KMS-11 (cell line): ENCODE measurements around the gene SMIM1.

ENCODE experiments used
- H2AFZ ChIP-seq: fragments of 200-600 bp; sonication (generic); 2 replicates; pipeline ENCODE4 v1.6.1; 2016; ENCODE audit warnings: antibody characterized with exemption, mixed run types, low read depth
- H3K27ac ChIP-seq: fragments of 200-600 bp; sonication (generic); 2 replicates; pipeline ENCODE4 v1.6.1; 2016; ENCODE audit warnings: mild to moderate bottlenecking, mixed run types
- H3K27me3 ChIP-seq: fragments of 200-600 bp; sonication (generic); 2 replicates; pipeline ENCODE4 v1.6.1; 2017; ENCODE audit warnings: mild to moderate bottlenecking, low read depth, mixed run types, moderate library complexity; ENCODE audit not compliant: insufficient read depth
- H3K36me3 ChIP-seq: fragments of 200-600 bp; sonication (generic); 2 replicates; pipeline ENCODE4 v1.6.1; 2017; ENCODE audit warnings: mild to moderate bottlenecking, mixed run types; ENCODE audit not compliant: insufficient read depth
- H3K4me1 ChIP-seq: fragments of 200-600 bp; sonication (generic); 2 replicates; pipeline ENCODE4 v1.6.1; 2016; ENCODE audit warnings: mild to moderate bottlenecking, low read depth, mixed run types; ENCODE audit not compliant: poor library complexity, severe bottlenecking
- H3K4me2 ChIP-seq: fragments of 200-600 bp; sonication (generic); 2 replicates; pipeline ENCODE4 v1.7.0; 2016; ENCODE audit warnings: mild to moderate bottlenecking, mixed run types
- H3K4me3 ChIP-seq: fragments of 200-600 bp; sonication (generic); IDR thresholded peaks from 2 replicates; pipeline ENCODE4 v1.6.1; 2017; ENCODE audit warnings: low read depth, low read length, mixed read lengths; ENCODE audit not compliant: insufficient read depth
- H3K79me2 ChIP-seq: fragments of 200-600 bp; sonication (generic); 2 replicates; pipeline ENCODE4 v1.6.1; 2016; ENCODE audit warnings: low read depth, mixed run types; ENCODE audit not compliant: insufficient read depth
- H3K9ac ChIP-seq: fragments of 200-600 bp; sonication (generic); 2 replicates; pipeline ENCODE4 v1.6.1; 2016; ENCODE audit warnings: mild to moderate bottlenecking, mixed run types
- H4K20me1 ChIP-seq: fragments of 200-600 bp; sonication (generic); 2 replicates; pipeline ENCODE4 v1.6.1; 2016; ENCODE audit warnings: mild to moderate bottlenecking, mixed run types; ENCODE audit not compliant: insufficient read depth
- TF ChIP-seq, protein P1 (sequence below): fragments of 200-600 bp; sonication (generic); conservative IDR thresholded peaks from 2 replicates; pipeline ENCODE4 v1.6.1; 2017; ENCODE audit warnings: low read depth, mild to moderate bottlenecking, antibody characterized with exemption, low read length, moderate library complexity, mixed read lengths

The SMIM1 gene

DNA sequence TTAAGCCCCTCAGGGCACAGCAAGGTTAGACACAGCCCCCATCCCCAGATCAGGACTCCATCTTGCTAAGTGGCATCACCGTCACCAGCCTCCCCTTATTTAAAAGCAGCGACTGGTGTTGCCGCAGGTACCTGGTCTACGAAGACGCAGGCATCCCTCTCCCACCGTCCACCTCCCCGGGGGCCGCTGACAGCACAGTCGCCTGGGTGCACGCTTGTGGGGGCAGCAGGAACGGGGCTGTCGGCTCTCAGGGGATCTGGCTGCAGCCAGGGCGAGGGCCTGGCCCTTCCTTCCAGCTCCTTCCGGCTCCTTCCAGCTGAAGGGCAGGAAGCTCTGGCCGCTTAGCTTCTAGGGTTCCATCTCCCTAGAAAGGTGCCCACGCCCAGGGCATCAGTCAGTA, 37.9 kb upstream of the SMIM1 start:
- Histone ChIP-seq H3K4me1 (no peaks in the 10 kb centered on the region), H3K27me3 (peaks cover 97% of the 10 kb centered on the region), H3K4me2 (no peak overlapping the region), H3K4me3 (no peak overlapping the region), H3K79me2 (no peaks in the 10 kb centered on the region), H4K20me1 (no peaks in the 10 kb centered on the region), H3K36me3 (no peaks in the 10 kb centered on the region), H3K9ac (no peak overlapping the region), H2AFZ (no peak overlapping the region), H3K27ac (no peak overlapping the region)
- TF ChIP-seq, protein P1, sequence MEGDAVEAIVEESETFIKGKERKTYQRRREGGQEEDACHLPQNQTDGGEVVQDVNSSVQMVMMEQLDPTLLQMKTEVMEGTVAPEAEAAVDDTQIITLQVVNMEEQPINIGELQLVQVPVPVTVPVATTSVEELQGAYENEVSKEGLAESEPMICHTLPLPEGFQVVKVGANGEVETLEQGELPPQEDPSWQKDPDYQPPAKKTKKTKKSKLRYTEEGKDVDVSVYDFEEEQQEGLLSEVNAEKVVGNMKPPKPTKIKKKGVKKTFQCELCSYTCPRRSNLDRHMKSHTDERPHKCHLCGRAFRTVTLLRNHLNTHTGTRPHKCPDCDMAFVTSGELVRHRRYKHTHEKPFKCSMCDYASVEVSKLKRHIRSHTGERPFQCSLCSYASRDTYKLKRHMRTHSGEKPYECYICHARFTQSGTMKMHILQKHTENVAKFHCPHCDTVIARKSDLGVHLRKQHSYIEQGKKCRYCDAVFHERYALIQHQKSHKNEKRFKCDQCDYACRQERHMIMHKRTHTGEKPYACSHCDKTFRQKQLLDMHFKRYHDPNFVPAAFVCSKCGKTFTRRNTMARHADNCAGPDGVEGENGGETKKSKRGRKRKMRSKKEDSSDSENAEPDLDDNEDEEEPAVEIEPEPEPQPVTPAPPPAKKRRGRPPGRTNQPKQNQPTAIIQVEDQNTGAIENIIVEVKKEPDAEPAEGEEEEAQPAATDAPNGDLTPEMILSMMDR = no peak

DNA sequence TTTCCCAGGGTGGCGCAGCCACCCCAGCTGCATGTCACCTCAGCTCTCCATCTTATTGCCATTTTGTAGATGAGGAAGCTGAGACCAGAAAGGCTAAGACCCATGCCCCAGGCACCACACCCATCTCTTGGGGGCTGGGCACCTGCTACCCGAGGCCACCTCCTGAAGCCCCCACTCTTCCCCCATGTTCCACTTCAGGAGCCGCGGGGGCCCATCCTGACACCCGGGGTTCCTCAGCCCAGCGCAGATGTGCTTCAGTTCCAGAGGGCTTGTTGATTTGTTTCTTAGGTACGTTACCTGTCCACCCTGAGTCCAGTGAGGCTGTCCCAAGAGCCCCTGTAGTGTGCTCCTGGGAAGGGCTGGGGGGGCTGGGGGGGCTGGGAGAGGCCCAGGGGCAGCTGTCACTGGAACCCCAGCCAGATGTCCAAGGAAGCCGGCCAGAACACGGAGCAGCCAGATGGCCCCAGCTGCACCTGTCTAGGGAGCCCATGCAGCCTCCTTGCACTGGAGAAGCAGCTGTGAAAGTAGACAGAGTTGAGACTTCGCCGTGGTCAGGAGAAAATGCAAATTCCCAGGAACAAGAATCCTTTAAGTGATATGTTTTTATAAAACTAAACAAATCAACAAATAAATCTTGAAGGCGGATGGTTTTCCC, 37.4 kb upstream of the SMIM1 start:
- TF ChIP-seq, protein P1 = no peak
- Histone ChIP-seq H2AFZ (no peak overlapping the region), H3K27ac (no peak overlapping the region), H3K36me3 (no peaks in the 10 kb centered on the region), H3K4me1 (no peaks in the 10 kb centered on the region), H3K79me2 (no peaks in the 10 kb centered on the region), H3K9ac (no peak overlapping the region), H3K4me2 (no peak overlapping the region), H3K4me3 (no peak overlapping the region), H4K20me1 (no peaks in the 10 kb centered on the region), H3K27me3 (peaks cover 98% of the 10 kb centered on the region)

DNA sequence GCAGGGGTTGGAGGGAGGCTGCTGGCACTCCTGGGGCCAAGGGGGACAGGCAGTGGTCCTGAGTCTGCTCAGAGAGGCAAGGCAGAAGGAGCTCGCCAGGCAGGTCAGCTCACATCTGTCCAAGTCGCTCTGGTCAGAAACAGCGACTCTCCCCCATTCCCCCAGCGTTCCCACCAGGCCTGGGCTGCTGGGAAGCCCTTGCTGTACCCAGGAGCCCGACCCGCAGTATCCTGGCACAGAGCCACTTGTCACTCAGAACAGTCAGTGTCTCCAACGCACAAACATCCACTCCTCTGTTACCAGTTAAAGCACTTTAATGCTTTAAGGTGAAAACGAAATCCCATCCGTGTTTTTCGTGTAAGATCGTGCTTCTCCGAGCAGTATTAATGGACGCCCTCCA, 36.9 kb upstream of the SMIM1 start:
- H3K36me3 ChIP-seq = no peaks in the 10 kb centered on the region

DNA sequence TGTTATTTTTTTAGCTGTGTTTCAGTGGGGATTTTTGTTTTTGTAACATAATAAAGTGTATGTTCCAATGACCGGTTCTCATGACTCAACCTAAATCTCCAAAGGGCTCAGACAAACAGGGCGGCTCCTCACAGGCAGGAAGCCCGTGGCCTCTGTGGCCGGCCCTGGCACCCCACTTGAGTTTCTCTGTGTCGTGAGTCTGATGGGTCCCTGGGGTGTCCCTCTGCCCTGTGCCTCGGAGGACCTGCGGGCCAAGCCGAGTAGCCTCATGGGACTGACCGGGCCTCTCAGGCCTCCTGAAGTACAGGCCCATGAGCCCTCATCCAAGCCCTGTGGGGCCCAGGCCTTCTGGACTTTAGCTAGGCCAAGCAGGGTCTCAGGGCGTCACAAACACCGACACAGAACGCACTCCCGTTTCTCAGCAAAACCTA, 36.4 kb upstream of the SMIM1 start:
- H3K4me3 ChIP-seq = no peak overlapping the region
- TF ChIP-seq, protein P1 = no peak
- H3K79me2 ChIP-seq = no peaks in the 10 kb centered on the region
- no peaks in the 10 kb centered on the region for H4K20me1 ChIP-seq
- no peaks in the 10 kb centered on the region for H3K4me1 ChIP-seq
- H3K27me3 ChIP-seq = peaks cover 98% of the 10 kb centered on the region
- no peak overlapping the region for H2AFZ ChIP-seq
- H3K9ac ChIP-seq = no peak overlapping the region
- H3K27ac ChIP-seq = no peak overlapping the region
- no peak overlapping the region for H3K4me2 ChIP-seq
- H3K36me3 ChIP-seq = no peaks in the 10 kb centered on the region

More for the DNA sequence above, 36.9 kb upstream of the SMIM1 start:
- Histone ChIP-seq H3K79me2 (no peaks in the 10 kb centered on the region), H3K27ac (no peak overlapping the region), H3K4me3 (no peak overlapping the region), H3K27me3 (peaks cover 98% of the 10 kb centered on the region), H2AFZ (no peak overlapping the region), H4K20me1 (no peaks in the 10 kb centered on the region), H3K4me1 (no peaks in the 10 kb centered on the region), H3K9ac (no peak overlapping the region), H3K4me2 (no peak overlapping the region)
- TF ChIP-seq, protein P1 = no peak
